ENCODE results near the gene CACNG4.

DNA sequence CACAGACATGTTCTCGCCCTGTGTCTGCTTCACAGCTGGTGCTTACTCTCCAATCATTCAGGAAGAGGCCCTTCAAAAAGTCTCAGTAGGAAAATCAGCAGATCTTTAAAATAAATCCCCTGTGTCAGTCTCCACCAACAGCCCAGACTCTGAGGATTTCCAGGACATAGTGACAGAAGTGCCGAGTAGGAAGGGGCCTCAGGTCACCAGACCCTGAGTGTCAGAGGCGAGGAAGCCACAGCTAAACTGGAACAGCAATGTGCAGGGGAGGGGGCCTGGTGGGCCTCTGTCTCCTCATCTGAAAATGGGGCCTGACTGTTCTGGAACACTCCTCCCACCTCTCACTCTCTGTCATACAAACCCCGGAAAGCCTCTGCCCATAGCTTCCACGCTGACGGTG is 6.3 kb downstream of the CACNG4 start:
- TF ChIP-seq, protein P1, sequence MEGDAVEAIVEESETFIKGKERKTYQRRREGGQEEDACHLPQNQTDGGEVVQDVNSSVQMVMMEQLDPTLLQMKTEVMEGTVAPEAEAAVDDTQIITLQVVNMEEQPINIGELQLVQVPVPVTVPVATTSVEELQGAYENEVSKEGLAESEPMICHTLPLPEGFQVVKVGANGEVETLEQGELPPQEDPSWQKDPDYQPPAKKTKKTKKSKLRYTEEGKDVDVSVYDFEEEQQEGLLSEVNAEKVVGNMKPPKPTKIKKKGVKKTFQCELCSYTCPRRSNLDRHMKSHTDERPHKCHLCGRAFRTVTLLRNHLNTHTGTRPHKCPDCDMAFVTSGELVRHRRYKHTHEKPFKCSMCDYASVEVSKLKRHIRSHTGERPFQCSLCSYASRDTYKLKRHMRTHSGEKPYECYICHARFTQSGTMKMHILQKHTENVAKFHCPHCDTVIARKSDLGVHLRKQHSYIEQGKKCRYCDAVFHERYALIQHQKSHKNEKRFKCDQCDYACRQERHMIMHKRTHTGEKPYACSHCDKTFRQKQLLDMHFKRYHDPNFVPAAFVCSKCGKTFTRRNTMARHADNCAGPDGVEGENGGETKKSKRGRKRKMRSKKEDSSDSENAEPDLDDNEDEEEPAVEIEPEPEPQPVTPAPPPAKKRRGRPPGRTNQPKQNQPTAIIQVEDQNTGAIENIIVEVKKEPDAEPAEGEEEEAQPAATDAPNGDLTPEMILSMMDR (conservative IDR thresholded peaks at IDR 0.05), result no peak
- no peak for TF ChIP-seq EZH2 (IDR thresholded peaks at IDR 0.05; ENCODE audit: low read depth)

Data from PC-9 (cell line).